Lung microvascular endothelial cell (primary cell): Measurements from ENCODE around the gene NPRL2. TPM values are rescaled to one million over a fixed set of nuclear protein-coding genes. Genes with fewer than 3 reads are reported as not detected.

Experiments used
- DNase-seq, 2 donors: peaks; one replicate each; pipeline versions ENCODE4 v3.0.0 to v3.0.0-alpha.2; 2010; ENCODE audit warnings: low read depth in 2 of 2
- total RNA-seq: library from RNA; depleted of rRNA; stranded (reverse); fragments of >200 nt; gene quantifications from 2 replicates; pipeline ENCODE4 v1.2.1, GENCODE V29; 2014

Gene NPRL2
- total RNA-seq, 1 donor from 2014 or later, result 17.3 TPM

GRCh38 chr3:50373146-50374051 is 22.8 kb upstream of the NPRL2 start:
- DNase-seq, result no peak

GRCh38 chr3:50372349-50372748 is 21.8 kb upstream of the NPRL2 start:
- no peak for DNase-seq

DNA sequence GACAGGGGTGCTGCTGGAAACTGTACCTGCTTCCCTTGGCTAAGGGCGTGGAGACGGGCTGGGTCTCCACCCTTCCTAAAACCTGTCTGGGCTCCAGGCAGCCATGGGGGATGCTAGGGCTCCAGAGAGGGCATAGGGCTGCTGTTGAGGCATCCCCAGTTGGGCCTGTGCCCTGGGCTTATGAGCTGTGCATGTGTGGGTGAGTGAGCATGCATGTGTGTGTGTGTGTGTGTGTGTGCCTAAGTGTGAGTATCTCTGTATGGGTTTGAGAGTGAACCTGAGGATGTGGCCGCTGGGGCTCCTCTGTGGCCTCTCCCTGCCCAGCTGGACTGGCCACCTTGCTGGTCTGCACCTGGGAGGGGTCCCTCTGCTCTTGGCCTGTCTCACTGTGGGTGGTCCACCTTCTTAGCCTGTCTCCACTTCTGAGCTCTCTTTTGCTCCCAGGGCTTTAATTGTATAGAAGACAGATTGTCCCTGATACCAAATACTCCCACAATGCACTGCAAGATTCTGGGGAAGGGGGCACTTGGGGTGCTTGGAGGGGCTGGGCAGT is 20.6 kb upstream of the NPRL2 start:
- no peak for DNase-seq

DNA sequence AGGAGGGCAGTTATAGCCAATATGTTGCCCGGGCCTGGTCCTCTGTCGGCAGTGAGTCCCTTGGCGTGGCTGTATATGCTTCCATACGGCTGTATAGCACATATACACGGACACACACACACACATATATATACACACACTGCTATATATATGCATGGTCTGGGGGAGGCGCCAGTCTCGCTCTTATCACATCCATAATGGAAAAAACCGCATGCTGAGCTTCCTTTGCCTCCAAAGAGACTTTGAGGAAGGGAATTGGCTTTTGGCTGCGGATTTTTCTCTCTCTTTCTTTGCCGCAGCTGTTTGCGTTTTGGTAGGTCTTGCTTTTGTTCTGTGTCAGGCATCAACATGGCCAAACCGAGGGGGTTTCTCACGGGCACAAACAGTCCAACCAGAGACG is 20.0 kb upstream of the NPRL2 start:
- DNase-seq, result peak in 1 of 2 donors; percentile 83

DNA sequence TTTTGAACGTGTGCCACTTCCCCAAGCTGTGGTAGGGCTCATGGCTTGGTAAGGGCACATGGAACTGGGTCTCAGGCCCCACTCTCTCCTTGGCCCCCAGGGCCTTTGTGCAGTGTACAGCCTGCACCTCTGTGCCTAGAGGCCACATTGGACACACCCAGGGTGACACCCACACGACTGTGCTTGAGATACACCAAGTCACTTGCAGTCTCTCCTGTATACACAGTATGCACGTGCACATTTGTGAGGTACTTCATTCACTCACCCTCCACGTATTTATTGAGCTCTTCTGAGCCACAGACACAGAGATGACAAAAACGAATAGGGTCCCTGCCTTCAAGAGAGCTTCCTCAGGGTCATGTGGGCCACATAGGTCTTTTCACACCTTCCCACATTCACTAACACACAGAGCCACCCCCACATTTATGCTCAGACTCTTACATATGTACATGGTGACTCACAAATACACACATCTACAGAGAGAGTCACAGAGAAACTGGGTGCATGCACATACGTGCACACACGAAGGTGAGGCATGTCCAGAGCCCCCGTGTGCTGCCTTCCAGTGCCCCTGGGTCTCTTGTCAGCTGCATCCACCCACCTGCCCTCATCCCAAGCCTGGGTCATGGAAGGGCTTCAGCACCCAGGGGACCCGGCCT is 18.6 kb upstream of the NPRL2 start:
- no peak for DNase-seq

DNA sequence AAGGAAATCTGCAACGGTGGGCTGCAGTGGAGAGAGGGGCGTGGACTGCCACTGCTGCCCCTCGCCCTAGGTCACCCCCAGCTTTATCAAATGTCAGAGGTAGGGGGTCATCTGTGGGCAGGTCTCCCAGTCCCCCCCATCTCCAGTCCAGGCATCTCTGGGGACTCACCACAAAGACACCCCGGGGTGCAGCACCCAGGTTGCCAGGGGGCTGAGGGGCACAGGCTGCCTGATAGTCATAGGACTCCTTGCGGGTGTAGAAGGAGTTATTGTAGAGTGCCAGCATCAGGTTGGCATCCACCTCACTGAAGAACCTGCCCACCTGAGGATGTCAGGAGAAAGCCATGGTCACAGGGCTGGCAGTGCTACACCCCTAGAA is 15.3 kb upstream of the NPRL2 start:
- no peak for DNase-seq

- peak; percentile 61 to 64 for DNase-seq
Observed at GRCh38 chr3:50365080-50365841, 14.7 kb upstream of the NPRL2 start.

DNA sequence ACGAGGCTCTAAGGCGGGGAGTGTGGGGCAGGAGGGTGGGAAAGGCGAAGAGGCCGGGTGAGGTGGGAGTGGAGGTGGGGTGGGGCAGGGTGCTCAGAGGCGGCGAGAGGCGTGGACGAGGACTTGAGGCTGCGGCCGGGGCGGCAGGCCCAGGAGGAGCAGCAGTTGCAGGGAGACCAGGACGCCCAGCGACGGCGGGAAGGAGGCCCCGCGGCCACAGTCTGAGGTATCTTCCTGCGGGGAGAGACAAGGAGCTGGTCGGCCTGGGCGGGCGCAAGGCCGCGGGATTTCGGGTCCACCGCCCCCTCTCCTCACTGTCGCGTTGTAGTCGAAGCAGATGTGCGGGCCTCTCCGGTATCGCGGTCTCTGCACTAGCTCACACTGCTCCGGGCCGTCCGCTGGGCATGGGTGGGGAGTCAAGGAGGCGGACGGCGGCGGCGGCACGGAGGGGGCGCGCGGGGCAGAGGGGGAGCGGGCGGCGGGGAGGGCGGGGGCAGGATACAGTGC is 14.1 kb upstream of the NPRL2 start:
- peak in 1 of 2 donors; percentile 14 for DNase-seq

DNA sequence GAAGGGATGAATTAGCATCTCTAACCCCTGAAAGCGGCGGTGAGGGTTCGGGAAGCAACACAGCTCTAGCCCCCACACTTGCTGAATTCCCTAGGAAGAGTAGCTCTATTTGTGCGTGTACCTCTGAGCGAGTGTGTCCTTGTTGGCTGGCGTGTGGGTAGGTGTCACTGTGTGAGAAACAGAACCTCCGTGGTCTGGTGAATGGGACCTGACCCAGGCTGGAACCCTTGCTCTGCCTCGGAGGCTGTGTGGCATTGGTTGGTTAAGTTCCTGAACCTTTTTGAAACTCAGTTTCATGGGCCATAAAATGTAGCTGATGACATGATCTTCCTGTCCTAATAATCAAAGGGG is 9.2 kb upstream of the NPRL2 start:
- DNase-seq, result no peak

DNA sequence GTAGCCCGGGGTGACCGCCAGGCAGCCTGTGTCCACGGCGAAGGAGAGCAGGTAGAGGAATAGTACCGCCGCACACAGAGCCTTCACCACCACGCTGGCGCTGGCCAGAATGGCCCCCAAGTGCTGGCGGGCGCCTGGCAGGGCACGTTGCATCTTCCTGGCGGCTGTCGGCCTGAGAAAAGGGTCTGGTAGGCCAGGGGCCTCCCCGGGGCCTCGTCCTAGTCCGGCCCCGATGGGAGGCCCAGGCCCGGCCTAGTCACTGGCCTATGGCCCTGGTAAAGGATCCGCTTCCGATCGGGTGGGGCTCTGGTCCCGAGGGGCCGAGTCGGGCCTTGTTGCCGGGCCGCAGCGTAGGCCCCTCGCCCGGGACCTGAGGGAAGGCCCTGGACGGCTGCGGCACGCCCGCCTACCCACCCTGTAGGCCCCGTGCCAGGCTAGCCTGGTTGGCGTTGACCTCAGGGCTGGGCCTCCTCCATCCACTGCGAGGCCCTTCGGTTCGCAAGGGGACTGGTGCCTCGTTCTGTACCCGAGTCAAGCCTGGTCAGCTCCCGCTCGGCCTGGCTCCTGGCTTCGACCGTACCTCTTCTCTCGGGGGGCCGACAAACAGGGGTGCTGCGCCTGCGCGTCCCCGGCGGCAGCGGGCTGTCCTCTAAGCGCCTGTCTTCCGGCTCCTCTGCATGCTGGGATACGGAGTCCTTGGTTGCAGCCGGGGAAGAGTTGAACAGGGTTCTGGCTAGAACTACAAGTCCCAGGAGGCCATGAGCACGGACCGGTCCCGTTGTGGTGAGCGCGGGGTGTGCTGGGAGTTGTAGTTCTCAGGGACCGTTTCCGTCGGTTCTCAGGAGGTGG is 8.6 kb upstream of the NPRL2 start, which contains the start of gene TMEM115:
Gene TMEM115, minus strand, starts transcription at position 611 of the 849 bp plus-strand sequence. Its CDS starts 458 bp downstream, at position 153.
- peak; percentile 99 for DNase-seq

DNA sequence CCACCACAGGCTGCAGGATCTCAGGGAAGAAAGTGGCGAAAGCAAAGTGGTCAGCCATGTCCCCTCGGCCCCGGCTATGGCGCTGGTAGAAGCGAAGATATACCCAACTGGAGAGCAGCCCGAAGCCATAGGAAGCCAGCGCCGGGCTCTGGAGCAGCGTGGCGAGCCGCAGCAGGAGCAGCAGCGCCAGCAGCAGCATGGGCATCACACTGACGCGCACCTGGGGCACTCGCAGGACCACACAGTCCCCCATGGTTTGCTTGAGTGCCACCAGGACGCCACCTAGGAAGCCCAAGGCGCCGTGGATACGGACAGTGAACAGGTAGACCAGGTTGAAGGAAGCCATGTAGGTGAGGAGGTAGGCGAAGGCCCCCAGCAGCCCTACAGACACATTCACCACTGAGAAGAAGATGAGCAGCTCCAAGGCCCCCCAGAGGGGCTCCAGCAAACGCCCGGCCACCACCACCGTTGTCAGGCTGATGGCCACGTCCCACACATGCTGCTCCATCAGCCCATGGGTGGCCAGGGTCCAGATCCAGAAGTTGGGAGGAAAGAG is 7.9 kb upstream of the NPRL2 start:
- no peak for DNase-seq

- no peak for DNase-seq
Observed at GRCh38 chr3:50357481-50357880, 6.9 kb upstream of the NPRL2 start.

DNA sequence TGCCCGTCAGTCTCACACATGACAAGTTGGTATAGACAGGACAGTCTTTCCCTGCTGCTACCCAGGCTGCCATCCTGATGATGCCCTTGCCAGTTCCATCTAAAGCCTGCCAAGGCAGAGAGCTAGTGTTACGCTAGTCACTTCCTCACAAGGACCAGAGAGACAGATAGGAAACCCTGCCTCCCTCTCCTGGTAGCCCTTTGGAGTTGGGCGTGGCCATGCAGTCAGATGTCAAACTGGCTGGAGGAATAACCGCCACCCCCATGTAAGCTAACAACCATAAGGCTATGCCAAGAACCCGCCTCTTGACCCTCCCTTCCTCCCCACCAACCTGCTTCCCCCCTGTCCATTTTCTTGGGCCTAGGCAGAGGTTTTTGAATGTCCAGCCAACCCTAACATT is 6.0 kb upstream of the NPRL2 start:
- peak in 1 of 2 donors; percentile 49 for DNase-seq

- no peak for DNase-seq
Observed at GRCh38 chr3:50355829-50356552, 5.4 kb upstream of the NPRL2 start.

DNA sequence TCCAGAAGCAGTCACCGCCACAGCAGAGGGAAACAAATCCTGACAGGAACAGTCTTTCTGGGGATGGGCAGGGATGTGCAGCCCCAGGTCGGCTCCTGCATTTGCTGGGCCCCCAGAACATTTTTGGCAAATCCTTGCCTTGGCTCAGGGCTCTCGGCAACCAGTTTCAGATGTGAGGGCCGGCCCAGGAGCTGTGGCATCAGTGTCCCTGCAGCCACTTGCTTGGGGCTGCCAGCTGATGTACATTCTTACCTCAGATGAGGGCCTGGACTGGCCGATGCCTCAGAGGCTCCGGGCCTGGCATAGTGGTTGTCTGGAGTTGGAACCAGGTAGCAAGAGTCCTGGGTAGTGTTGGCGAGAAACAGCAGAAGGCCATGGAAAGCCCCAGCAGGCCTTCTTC is 4.3 kb upstream of the NPRL2 start:
- DNase-seq, result no peak

- no peak for DNase-seq
Observed at GRCh38 chr3:50354186-50354764, 3.7 kb upstream of the NPRL2 start.

DNA sequence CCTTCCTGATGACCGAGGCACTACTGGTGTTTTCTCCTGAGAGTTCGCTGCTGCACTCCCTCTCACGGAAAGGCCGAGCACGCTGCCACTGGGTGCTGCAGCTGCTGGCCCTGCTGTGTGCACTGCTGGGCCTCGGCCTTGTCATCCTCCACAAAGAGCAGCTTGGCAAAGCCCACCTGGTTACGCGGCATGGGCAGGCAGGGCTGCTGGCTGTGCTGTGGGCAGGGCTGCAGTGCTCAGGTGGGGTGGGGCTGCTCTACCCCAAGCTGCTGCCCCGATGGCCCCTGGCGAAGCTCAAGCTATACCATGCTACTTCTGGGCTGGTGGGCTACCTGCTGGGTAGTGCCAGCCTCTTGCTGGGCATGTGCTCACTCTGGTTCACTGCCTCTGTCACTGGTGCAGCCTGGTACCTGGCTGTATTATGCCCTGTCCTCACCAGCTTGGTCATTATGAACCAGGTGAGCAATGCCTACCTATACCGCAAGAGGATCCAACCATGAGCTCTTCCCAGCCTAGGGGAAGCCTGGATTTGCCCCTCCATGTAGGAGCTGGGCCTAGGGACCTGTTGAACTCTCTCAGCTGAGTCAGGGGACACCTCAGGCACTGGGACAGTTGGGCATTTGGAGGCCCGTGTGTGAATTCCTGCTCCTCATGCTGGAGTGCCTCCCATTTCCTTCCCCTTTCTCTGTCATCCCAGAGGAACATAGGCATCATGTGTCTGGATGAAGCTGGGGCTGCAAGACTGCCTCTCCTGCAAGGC is 2.9 kb upstream of the NPRL2 start:
- no peak for DNase-seq

DNA sequence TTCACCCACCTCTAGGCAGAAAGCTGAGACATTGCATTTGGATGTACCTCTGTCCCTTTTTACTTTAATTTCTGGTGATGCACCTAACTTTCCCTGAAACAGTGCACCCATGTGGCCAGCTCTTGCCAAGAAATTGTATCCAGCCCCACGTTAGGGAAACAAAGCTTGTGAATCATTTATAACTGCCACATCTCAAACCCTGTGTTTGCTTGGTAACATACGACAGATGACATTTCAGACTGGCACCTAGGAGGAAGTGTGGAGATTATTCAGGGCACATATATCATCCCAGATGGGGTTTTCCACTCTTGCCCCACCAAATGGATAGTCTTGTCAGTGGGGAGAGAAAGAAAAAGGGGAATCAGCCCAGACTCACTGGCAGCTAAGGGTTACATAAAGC is 2.2 kb upstream of the NPRL2 start:
- DNase-seq, result peak; percentile 24

DNA sequence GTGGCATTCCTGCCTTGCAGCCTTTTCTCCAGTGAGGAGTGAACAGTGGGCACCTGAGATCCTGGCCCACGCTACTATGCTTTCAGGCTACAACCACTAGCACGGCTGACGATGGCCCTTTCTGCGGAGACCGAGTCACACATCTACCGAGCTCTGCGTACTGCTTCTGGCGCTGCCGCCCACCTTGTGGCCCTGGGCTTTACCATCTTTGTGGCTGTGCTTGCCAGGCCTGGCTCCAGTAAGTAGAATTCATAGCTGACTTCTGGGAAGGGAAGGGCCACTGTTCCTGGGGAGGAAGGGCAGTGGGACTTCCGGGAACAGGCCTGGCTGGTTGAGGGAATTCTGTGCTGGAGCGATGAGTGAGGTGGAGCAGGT is 735 bp upstream of the NPRL2 start:
- DNase-seq, result no peak
